GM23338 (cell line): ENCODE results near the gene EPO.

ENCODE experiments used
- CREB1 ChIP-seq: fragments of 250-450 bp; sonication (Bioruptor Pico); IDR thresholded peaks from 2 replicates; pipeline ENCODE4 v1.5.0; 2020; ENCODE audit warnings: low read depth, mild to moderate bottlenecking, moderate library complexity
- CTCF ChIP-seq, 2 experiments: fragments of 200-600 bp in 1 of 2; sonication (generic) in 1 of 2; conservative IDR thresholded peaks; 2 replicates each; pipeline versions ENCODE4 v1.5.1 to v1.6.1; 2016 to 2017; ENCODE audit warnings: antibody characterized with exemption in 2 of 2, low read depth in 2 of 2, mild to moderate bottlenecking in 2 of 2, moderate library complexity in 1 of 2
- EZH2 ChIP-seq: fragments of 200-600 bp; sonication (generic); IDR thresholded peaks from one replicate; pipeline ENCODE4 v1.8.0; 2017; ENCODE audit warnings: antibody characterized with exemption, mild to moderate bottlenecking, low read depth; ENCODE audit not compliant: unreplicated experiment
- EZH2phosphoT487 ChIP-seq: fragments of 200-600 bp; sonication (generic); IDR thresholded peaks from one replicate; pipeline ENCODE4 v1.8.1; 2018; ENCODE audit warnings: antibody characterized with exemption; ENCODE audit not compliant: unreplicated experiment
- POLR2AphosphoS5 ChIP-seq: IDR thresholded peaks from 2 replicates; pipeline ENCODE4 v1.6.1; 2016; ENCODE audit warnings: antibody characterized with exemption, low read depth
- STAT1 ChIP-seq: IDR thresholded peaks from one replicate; pipeline ENCODE4 v1.6.1; 2016; ENCODE audit warnings: antibody characterized with exemption; ENCODE audit not compliant: unreplicated experiment
- TF ChIP-seq, protein P1 (sequence below): IDR thresholded peaks from one replicate; pipeline ENCODE4 v1.6.1; 2018; ENCODE audit warnings: antibody characterized with exemption; ENCODE audit not compliant: unreplicated experiment
- TF ChIP-seq, protein P2 (sequence below): IDR thresholded peaks from 2 replicates; pipeline ENCODE4 v1.6.1; 2016; ENCODE audit warnings: antibody characterized with exemption

DNA sequence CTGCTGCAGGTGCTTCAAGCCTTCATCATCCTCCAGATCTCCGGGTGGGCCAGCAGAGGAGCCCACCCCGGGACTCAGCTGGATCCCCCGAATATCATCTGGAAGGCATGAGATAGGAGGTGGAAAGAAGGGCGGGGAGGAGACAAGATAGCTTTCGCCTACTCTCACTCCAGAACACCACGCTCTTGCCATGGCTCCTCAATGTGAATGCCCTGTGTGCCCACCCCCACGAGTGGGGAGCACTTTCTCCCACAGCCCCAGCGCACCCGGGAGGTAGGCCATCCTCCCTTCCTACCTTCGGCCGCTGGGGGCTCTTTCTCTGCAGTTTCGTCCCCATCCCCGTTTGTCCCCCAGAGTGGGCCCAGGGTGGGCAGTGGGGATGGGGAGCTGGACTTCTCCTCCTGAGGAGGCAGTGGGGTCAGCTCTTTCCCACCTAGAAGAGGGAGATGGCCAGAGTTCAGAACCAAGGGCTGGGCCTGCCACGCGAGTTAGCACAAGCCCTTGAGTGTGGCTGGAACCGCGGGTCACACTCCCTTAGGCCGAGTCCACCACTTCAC is 35.1 kb upstream of the EPO start:
- TF ChIP-seq CTCF (conservative IDR thresholded peaks at IDR 0.05; ENCODE audit: low read depth in 2 of 2), result no peak
- no peak for TF ChIP-seq POLR2AphosphoS5
- TF ChIP-seq EZH2, result no peak
- TF ChIP-seq, protein P1, sequence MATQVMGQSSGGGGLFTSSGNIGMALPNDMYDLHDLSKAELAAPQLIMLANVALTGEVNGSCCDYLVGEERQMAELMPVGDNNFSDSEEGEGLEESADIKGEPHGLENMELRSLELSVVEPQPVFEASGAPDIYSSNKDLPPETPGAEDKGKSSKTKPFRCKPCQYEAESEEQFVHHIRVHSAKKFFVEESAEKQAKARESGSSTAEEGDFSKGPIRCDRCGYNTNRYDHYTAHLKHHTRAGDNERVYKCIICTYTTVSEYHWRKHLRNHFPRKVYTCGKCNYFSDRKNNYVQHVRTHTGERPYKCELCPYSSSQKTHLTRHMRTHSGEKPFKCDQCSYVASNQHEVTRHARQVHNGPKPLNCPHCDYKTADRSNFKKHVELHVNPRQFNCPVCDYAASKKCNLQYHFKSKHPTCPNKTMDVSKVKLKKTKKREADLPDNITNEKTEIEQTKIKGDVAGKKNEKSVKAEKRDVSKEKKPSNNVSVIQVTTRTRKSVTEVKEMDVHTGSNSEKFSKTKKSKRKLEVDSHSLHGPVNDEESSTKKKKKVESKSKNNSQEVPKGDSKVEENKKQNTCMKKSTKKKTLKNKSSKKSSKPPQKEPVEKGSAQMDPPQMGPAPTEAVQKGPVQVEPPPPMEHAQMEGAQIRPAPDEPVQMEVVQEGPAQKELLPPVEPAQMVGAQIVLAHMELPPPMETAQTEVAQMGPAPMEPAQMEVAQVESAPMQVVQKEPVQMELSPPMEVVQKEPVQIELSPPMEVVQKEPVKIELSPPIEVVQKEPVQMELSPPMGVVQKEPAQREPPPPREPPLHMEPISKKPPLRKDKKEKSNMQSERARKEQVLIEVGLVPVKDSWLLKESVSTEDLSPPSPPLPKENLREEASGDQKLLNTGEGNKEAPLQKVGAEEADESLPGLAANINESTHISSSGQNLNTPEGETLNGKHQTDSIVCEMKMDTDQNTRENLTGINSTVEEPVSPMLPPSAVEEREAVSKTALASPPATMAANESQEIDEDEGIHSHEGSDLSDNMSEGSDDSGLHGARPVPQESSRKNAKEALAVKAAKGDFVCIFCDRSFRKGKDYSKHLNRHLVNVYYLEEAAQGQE, result no peak
- TF ChIP-seq CREB1 (CRISPR knock-in tag), result no peak
- TF ChIP-seq, protein P2, sequence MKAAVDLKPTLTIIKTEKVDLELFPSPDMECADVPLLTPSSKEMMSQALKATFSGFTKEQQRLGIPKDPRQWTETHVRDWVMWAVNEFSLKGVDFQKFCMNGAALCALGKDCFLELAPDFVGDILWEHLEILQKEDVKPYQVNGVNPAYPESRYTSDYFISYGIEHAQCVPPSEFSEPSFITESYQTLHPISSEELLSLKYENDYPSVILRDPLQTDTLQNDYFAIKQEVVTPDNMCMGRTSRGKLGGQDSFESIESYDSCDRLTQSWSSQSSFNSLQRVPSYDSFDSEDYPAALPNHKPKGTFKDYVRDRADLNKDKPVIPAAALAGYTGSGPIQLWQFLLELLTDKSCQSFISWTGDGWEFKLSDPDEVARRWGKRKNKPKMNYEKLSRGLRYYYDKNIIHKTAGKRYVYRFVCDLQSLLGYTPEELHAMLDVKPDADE, result no peak
- TF ChIP-seq EZH2phosphoT487, result no peak
- no peak for TF ChIP-seq STAT1
